DMS79 treated with DMSO at 0.1 percent for 48 hours (cell line): Measurements from ENCODE around the gene AICDA.
"Not testable (repeated sequence)": the region's sequence is repeated elsewhere in the genome, so short reads cannot be mapped to it uniquely, and the experiment has no call there.

Experiments used
- DNase-seq: peaks from one replicate; lab custom pipeline; 2025; lab: John Stamatoyannopoulos, UW

The AICDA gene

GRCh38 chr12:8612629-8613028, at the start of gene AICDA:
Gene AICDA, minus strand, starts transcription at chr12:8612859. Its CDS starts 92 bp downstream, at chr12:8612767.
- DNase-seq, result no peak

- no peak for DNase-seq
Observed at GRCh38 chr12:8661751-8662150, 49.1 kb upstream of the AICDA start.

- DNase-seq, result no peak
Observed at GRCh38 chr12:8661016-8661415, 48.4 kb upstream of the AICDA start.

DNA sequence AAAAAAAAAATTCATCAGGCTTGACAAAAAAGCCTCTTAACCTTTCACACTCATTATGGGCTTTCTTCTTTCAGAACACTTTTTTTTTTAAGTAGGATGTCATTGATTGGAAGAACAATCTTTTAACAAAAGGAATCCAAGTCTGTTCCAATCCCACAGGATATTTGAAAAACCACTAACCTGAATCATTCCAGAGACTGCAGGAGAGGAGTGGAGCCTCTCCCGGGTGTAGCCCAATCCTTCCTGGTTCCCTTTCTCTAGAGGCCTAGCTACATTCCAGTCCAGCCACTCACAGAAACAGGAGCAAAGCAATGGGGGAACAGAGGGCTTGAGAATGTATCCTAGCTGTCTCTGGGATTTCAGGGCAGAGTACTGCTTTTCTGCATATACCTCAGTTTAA, 45.7 kb upstream of the AICDA start:
- DNase-seq, result no peak

- DNase-seq, result peak; percentile 12
Observed at GRCh38 chr12:8655421-8655820, 42.8 kb upstream of the AICDA start.

GRCh38 chr12:8648576-8649205, 36.0 kb upstream of the AICDA start:
- no peak for DNase-seq

GRCh38 chr12:8647968-8648367, 35.3 kb upstream of the AICDA start:
- no peak for DNase-seq

GRCh38 chr12:8644345-8645248, 31.9 kb upstream of the AICDA start:
- DNase-seq, result no peak

DNA sequence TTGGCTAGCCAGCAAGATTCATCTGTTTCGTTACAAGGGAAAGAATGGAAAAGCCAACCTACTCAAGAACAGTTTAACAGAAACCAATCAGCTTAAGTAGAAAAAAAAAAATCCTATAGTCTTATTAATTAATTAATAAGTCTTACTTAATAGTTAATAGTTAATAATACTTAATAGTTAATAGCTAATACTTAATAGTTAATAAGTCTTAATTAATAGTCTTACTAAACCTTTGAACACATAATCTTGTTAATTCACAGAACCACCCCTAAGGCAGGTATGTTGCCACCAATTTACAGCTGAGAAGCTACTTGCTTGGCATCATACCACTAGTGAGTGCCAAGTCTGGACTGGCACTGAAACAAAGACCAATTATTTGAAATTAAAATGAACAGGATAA, 30.1 kb upstream of the AICDA start:
- DNase-seq, result no peak

DNA sequence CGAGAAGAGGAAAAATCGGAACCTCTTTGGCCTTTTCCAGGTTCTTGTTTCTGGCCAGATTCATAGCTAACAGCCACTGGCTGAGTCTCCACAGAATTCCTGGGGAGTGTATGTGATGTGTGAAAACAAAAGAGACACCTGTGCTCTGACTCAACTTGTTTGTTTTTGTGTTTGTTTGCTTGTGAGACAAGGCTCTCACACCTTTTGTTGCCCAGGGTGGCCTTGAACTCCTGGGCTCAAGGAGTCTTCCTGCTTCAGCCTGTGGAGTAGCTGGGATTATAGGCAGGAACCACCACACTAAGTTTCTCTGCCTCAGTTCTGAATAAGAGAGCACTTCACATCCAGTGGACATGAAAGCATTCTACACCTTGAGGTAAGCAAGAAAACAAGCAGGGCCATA, 27.3 kb upstream of the AICDA start:
- DNase-seq, result no peak

- DNase-seq, result no peak
Observed at GRCh38 chr12:8638951-8639350, 26.3 kb upstream of the AICDA start.

DNA sequence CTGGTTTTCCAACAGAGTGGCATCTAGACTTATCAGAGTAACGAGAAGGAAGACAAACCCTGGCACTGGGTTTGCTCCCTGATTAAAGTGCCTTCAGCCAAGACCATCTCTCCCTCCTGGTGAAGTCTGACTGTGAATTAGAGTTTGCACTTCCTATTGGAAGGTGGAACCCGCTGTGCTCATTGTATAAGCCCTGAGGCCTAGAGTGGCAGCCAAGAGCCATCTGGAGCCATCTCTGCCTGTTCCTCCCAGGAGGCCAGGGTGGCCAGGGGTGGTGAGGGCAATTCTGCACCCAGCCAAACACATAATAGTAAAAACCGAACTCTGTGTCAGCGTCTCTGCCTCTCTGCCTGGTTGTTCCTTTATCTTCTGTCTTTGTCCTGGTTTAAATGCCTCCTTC, 25.0 kb upstream of the AICDA start:
- no peak for DNase-seq

- no peak for DNase-seq
Observed at GRCh38 chr12:8637244-8637643, 24.6 kb upstream of the AICDA start.

- no peak for DNase-seq
Observed at GRCh38 chr12:8636581-8636980, 23.9 kb upstream of the AICDA start.

GRCh38 chr12:8636007-8636346, 23.3 kb upstream of the AICDA start:
- not testable (repeated sequence) for DNase-seq

- DNase-seq, result not testable (repeated sequence)
Observed at GRCh38 chr12:8635342-8636006, 22.8 kb upstream of the AICDA start.

DNA sequence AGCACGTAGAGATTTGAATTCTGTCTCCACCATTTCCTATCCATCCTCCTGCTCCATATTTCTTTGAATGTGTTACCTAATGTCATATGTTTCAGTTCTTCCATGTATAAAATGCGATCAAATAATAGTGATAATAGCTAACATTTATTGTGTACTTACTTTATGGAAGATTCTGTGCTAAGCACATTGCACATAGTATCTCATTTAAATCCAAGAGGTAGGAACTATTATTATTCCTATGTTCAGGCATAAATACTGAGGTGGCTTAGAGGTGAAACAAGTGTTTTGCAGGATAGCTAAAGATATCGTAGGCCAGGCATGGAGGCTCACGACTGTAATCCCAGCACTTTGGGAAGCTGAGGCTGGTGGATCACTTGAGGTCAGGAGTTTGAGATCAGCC, 17.5 kb upstream of the AICDA start:
- no peak for DNase-seq

- DNase-seq, result no peak
Observed at GRCh38 chr12:8629486-8630033, 16.9 kb upstream of the AICDA start.

- DNase-seq, result no peak
Observed at GRCh38 chr12:8628731-8629130, 16.1 kb upstream of the AICDA start.

DNA sequence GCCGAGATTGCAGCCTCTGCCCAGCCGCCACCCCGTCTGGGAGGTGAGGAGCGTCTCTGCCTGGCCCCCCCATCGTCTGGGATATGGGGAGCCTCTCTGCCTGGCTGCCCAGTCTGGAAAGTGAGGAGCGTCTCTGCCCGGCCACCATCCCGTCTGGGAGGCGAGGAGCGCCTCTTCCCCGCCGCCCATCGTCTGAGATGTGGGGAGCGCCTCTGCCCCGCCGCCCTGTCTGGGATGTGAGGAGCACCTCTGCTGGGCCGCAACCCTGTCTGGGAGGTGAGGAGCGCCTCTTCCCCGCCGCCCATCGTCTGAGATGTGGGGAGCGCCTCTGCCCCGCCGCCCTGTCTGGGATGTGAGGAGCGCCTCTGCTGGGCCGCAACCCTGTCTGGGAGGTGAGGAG, 12.1 kb upstream of the AICDA start:
- DNase-seq, result not testable (repeated sequence)

DNA sequence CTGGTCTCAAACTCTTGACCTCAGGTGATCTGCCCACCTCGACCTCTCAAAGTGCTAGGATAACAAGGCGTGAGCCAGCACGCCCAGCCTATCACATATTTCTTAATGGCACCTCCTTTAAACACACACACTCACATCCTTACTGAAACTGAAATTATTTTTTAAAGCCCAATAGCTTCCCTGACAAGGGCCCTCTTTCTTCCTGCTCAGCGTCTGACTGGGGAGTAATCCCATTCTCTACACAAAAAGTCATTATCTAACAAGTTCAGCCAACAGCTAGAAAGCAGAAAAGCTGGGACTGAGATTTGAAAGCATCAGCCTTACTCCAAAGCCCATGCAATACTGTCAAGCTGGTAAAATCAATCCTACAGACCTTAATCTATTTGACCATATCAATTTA, 10.0 kb upstream of the AICDA start:
- no peak for DNase-seq

- DNase-seq, result no peak
Observed at GRCh38 chr12:8615206-8615605, 2.5 kb upstream of the AICDA start.

DNA sequence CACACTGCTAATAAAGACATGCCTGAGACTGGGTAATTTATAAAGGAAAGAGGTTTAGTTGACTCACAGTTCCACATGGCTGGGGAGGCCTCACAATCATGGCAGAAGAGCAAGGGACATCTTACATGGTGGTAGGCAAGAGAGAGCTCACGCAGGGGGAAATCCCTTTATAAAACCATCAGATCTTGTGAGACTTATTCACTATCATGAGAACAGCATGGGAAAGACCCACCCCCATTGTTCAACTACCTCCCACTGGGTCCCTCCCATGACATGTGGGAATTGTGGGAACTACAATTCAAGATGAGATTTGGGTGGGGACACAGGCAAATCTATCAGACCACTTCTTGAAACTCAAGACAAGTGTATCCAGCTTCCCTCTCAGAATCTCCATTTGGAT, 1.2 kb upstream of the AICDA start:
- not testable (repeated sequence) for DNase-seq
